IMR-90 (cell line): ENCODE measurements around the gene GPR158. TPM values are rescaled to one million over a fixed set of nuclear protein-coding genes. Genes with fewer than 3 reads are reported as not detected.

Experiments
- ATAC-seq: fragments of 200-7000 bp; cut with Tn5 transposase; 2 replicates; pipeline ENCODE4 v1.9.1; 2020; ENCODE audit warnings: low read depth, mild to moderate bottlenecking, moderate library complexity
- BruUV-seq: library from RNA; stranded (reverse); fragments of 400-500 nt; replicated peaks from 2 replicates; lab custom pipeline; 2021; lab: Mats Ljungman, UMichigan
- CTCF ChIA-PET: fragments of 300-600 bp; formaldehyde crosslinking; extraction: SDS; loops from one replicate; lab custom pipeline; 2021; ENCODE audit warnings: antibody characterized with exemption; lab: Yijun Ruan, JAX
- POLR2A ChIA-PET: fragments of 300-600 bp; sonication (Branson Sonifier 250); formaldehyde crosslinking; loops from one replicate; lab custom pipeline; 2022; ENCODE audit warnings: antibody characterized with exemption; ENCODE audit not compliant: unreplicated experiment; lab: Charles Lee
- DNase-seq: peaks from one replicate; pipeline ENCODE4 v3.0.0; 2013
- H2AFZ ChIP-seq: replicated peaks from 2 replicates; pipeline ENCODE3; 2013; ENCODE audit warnings: low read length, mild to moderate bottlenecking; ENCODE audit not compliant: poor library complexity
- H2AK5ac ChIP-seq: 2 replicates; pipeline ENCODE4 v1.6.1; 2013; ENCODE audit warnings: low read depth, low read length, inconsistent platforms
- H2AK9ac ChIP-seq: replicated peaks from 2 replicates; pipeline ENCODE3; 2013; ENCODE audit warnings: mild to moderate bottlenecking, low read depth, low read length, moderate library complexity; ENCODE audit not compliant: poor library complexity
- H2BK120ac ChIP-seq: 2 replicates; pipeline ENCODE4 v1.6.1; 2013; ENCODE audit warnings: low read depth, low read length, inconsistent platforms
- H2BK15ac ChIP-seq: 3 replicates; pipeline ENCODE4 v1.6.1; 2013; ENCODE audit warnings: low read depth, low read length, inconsistent platforms
- H2BK20ac ChIP-seq: 2 replicates; pipeline ENCODE4 v1.6.1; 2013; ENCODE audit warnings: low read depth, mild to moderate bottlenecking, inconsistent platforms, low read length, moderate library complexity
- H2BK5ac ChIP-seq: 2 replicates; pipeline ENCODE4 v1.6.1; 2013; ENCODE audit warnings: mild to moderate bottlenecking, low read depth, low read length, inconsistent platforms; ENCODE audit not compliant: poor library complexity, severe bottlenecking
- H3K14ac ChIP-seq: replicated peaks from 2 replicates; pipeline ENCODE4 v1.6.1; 2013; ENCODE audit warnings: low read depth, low read length, inconsistent platforms
- H3K18ac ChIP-seq: 2 replicates; pipeline ENCODE4 v1.6.1; 2013; ENCODE audit warnings: low read depth, low read length, control low read depth
- H3K23ac ChIP-seq: 2 replicates; pipeline ENCODE4 v1.6.1; 2013; ENCODE audit warnings: low read depth, low read length, inconsistent platforms
- H3K27ac ChIP-seq: 2 replicates; pipeline ENCODE4 v1.5.1; 2013; ENCODE audit warnings: mild to moderate bottlenecking, control low read depth, low read length; ENCODE audit not compliant: insufficient read depth
- H3K27me3 ChIP-seq: 2 replicates; pipeline ENCODE4 v1.6.1; 2013; ENCODE audit warnings: low read length; ENCODE audit not compliant: control insufficient read depth, insufficient read depth
- H3K36me3 ChIP-seq: 2 replicates; pipeline ENCODE4 v1.6.1; 2013; ENCODE audit warnings: low read length, mixed read lengths; ENCODE audit not compliant: control insufficient read depth, insufficient read depth
- H3K4ac ChIP-seq: 2 replicates; pipeline ENCODE4 v1.6.1; 2013; ENCODE audit warnings: low read depth, low read length, inconsistent platforms
- H3K4me1 ChIP-seq: 2 replicates; pipeline ENCODE4 v1.6.1; 2013; ENCODE audit warnings: low read length, mixed read lengths; ENCODE audit not compliant: control insufficient read depth, insufficient read depth
- H3K4me2 ChIP-seq: 2 replicates; pipeline ENCODE4 v1.6.1; 2013; ENCODE audit warnings: low read depth, mild to moderate bottlenecking, control low read depth, low read length, moderate library complexity
- H3K4me3 ChIP-seq: 2 replicates; pipeline ENCODE4 v1.5.1; 2013; ENCODE audit warnings: low read depth, mild to moderate bottlenecking, control low read depth, low read length, moderate library complexity; ENCODE audit not compliant: insufficient read depth
- H3K56ac ChIP-seq: 2 replicates; pipeline ENCODE4 v1.6.1; 2013; ENCODE audit warnings: low read length, inconsistent platforms; ENCODE audit not compliant: insufficient read depth; ENCODE audit errors: extremely low read depth
- H3K79me1 ChIP-seq, 2 experiments: 2 replicates each; pipeline ENCODE4 v1.6.1; 2013; ENCODE audit warnings: low read length in 2 of 2, inconsistent platforms in 1 of 2, low read depth in 1 of 2
- H3K9ac ChIP-seq: 2 replicates; pipeline ENCODE4 v1.6.1; 2013; ENCODE audit warnings: low read depth, low read length, control low read depth
- H3K9me1 ChIP-seq: 2 replicates; pipeline ENCODE4 v1.6.1; 2013; ENCODE audit warnings: low read length, inconsistent platforms; ENCODE audit not compliant: insufficient read depth
- H3K9me3 ChIP-seq: 2 replicates; pipeline ENCODE4 v1.6.1; 2013; ENCODE audit warnings: low read length; ENCODE audit not compliant: control insufficient read depth, insufficient read depth
- H4K20me1 ChIP-seq: 2 replicates; pipeline ENCODE4 v1.6.1; 2013; ENCODE audit warnings: low read length, inconsistent platforms; ENCODE audit not compliant: insufficient read depth
- H4K5ac ChIP-seq: 2 replicates; pipeline ENCODE4 v1.6.1; 2013; ENCODE audit warnings: mild to moderate bottlenecking, low read depth, low read length, control low read depth
- H4K8ac ChIP-seq, 2 experiments: 2 replicates each; pipeline ENCODE4 v1.6.1; 2013; ENCODE audit warnings: low read depth in 2 of 2, low read length in 2 of 2, control low read depth in 1 of 2, inconsistent platforms in 1 of 2
- H4K91ac ChIP-seq: 2 replicates; pipeline ENCODE4 v1.6.1; 2013; ENCODE audit warnings: low read depth, low read length, inconsistent platforms; ENCODE audit not compliant: insufficient read depth
- CEBPB ChIP-seq: IDR thresholded peaks from 2 replicates; pipeline ENCODE4 v1.6.1; 2012; ENCODE audit warnings: low read depth, low read length, improper control_type of control experiment
- CHD1 ChIP-seq: IDR thresholded peaks from 2 replicates; pipeline ENCODE4 v1.6.1; 2012; ENCODE audit warnings: low read depth, low read length, improper control_type of control experiment
- CTCF ChIP-seq: conservative IDR thresholded peaks from 2 replicates; pipeline ENCODE4 v1.5.1; 2012; ENCODE audit warnings: mild to moderate bottlenecking, low read depth, low read length, improper control_type of control experiment
- ELK1 ChIP-seq: fragments of 150-350 bp; IDR thresholded peaks from 2 replicates; pipeline ENCODE4 v1.6.1; 2016; ENCODE audit warnings: low read depth, mild to moderate bottlenecking, low read length, moderate library complexity, borderline replicate concordance
- MAFK ChIP-seq: IDR thresholded peaks from 2 replicates; pipeline ENCODE4 v1.6.1; 2012; ENCODE audit warnings: low read depth, low read length, improper control_type of control experiment
- MAZ ChIP-seq: IDR thresholded peaks from 2 replicates; pipeline ENCODE4 v1.6.1; 2012; ENCODE audit warnings: low read depth, mild to moderate bottlenecking, low read length, improper control_type of control experiment, moderate library complexity, borderline replicate concordance
- WGBS, 2 experiments: methylation state at CpG; one replicate each; pipeline versions ENCODE4 v1.1.5 to v1.1.7; 2013; ENCODE audit warnings: missing lambda C conversion rate in 2 of 2; ENCODE audit not compliant: insufficient read length in 1 of 2; ENCODE audit errors: extremely low coverage in 2 of 2; 5-methylcytosine and 5-hydroxymethylcytosine counted together
- dilution Hi-C: fragments of 300-500 bp; cut with HindIII; formaldehyde crosslinking; loops from one replicate; pipeline ENCODE4 v1.14.3; 2018; ENCODE audit warnings: low sequenced_read_pairs; ENCODE audit not compliant: unreplicated experiment
- in situ Hi-C: fragments of 300-500 bp; cut with MboI; formaldehyde crosslinking; loops from 3 replicates; pipeline ENCODE4 v1.14.3; 2019; ENCODE audit warnings: low sequenced_read_pairs, inconsistent platforms, mixed read lengths
- intact Hi-C: fragments of 100-400 bp; cut with micrococcal nuclease; formaldehyde crosslinking; loops from 2 replicates; pipeline ENCODE4 v1.10.0; 2022
- polyA plus RNA-seq, 3 experiments: library from polyadenylated mRNA; depleted of rRNA; stranded (reverse); fragments of >200 nt; gene quantifications; 2 replicates each; pipeline ENCODE4 v1.2.3, GENCODE V29; 2012; ENCODE audit warnings: low replicate concordance in 1 of 3
- total RNA-seq: library from RNA; depleted of rRNA; stranded (reverse); fragments of >200 nt; gene quantifications from 2 replicates; pipeline ENCODE4 v1.2.3, GENCODE V29; 2012

The GPR158 gene
- total and polyA plus RNA-seq, 2 of the 4 experiments (the other 2 are of a cell fraction), result not detected

GRCh38 chr10:25627606-25628005 lies 452.8 kb downstream of the GPR158 start:
- H2BK120ac ChIP-seq, result no peak overlapping the region
- no peaks in the 10 kb centered on the region for H3K79me1 ChIP-seq
- ChIA-PET CTCF (no interaction called here), POLR2A (no interaction called here)
- TF ChIP-seq MAFK, result no peak
- no peak for TF ChIP-seq CHD1
- TF ChIP-seq CEBPB, result no peak
- no peak for TF ChIP-seq MAZ
- TF ChIP-seq ELK1, result no peak
- no peak for TF ChIP-seq CTCF
- no peak for DNase-seq
- H2BK5ac ChIP-seq, result no peak overlapping the region
- H3K4ac ChIP-seq, result no peak overlapping the region
- no peak overlapping the region for H2AFZ ChIP-seq
- no peak overlapping the region for H3K27ac ChIP-seq
- in situ Hi-C loops (no loop called here), dilution Hi-C loops (no loop called here), intact Hi-C loops (no loop called here)
- no TSS peak for BruUV-seq
- no peak overlapping the region for H2AK5ac ChIP-seq
- no peaks in the 10 kb centered on the region for H3K4me1 ChIP-seq
- no peak overlapping the region for H3K9ac ChIP-seq
- H4K20me1 ChIP-seq, result no peaks in the 10 kb centered on the region
- H3K9me3 ChIP-seq, result peaks cover 8% of the 10 kb centered on the region
- H3K56ac ChIP-seq, result no peak overlapping the region
- H3K4me3 ChIP-seq, result no peak overlapping the region
- H4K8ac ChIP-seq, result no peak overlapping the region
- H2BK20ac ChIP-seq, result no peak overlapping the region
- H3K27me3 ChIP-seq, result no peaks in the 10 kb centered on the region
- no peak overlapping the region for H3K18ac ChIP-seq
- no peak overlapping the region for H2BK15ac ChIP-seq
- H3K23ac ChIP-seq, result no peak overlapping the region
- no peaks in the 10 kb centered on the region for H3K9me1 ChIP-seq
- H3K36me3 ChIP-seq, result no peaks in the 10 kb centered on the region
- H4K5ac ChIP-seq, result no peak overlapping the region
- no peak for ATAC-seq
- H4K91ac ChIP-seq, result no peak overlapping the region
- no CpG with 5 or more reads among the region's 3 CpGs for WGBS, 2 experiments
- no peak overlapping the region for H2AK9ac ChIP-seq
- H3K14ac ChIP-seq, result no peak overlapping the region
- H3K4me2 ChIP-seq, result no peak overlapping the region
